ENCODE measurements around the gene WDR93. TPM values are rescaled to one million over a fixed set of nuclear protein-coding genes. Genes with fewer than 3 reads are reported as not detected.

Gene WDR93
- total and polyA plus RNA-seq, 2 of the 4 experiments (the other 2 are of a cell fraction), result not detected

- ATAC-seq (ENCODE audit: low read depth), result no peak
- peaks cover 2% of the 10 kb centered on the region; the same call in 1 of the 2 replicates for H3K4me1 ChIP-seq (ENCODE audit: control insufficient read depth, insufficient read depth, low read length)
- no peak overlapping the region for H3K27ac ChIP-seq (ENCODE audit: insufficient read depth, low read length)
- dilution Hi-C loops (cut with HindIII; ENCODE audit: low sequenced_read_pairs, unreplicated experiment) (no loop called here), in situ Hi-C loops (cut with MboI; ENCODE audit: low sequenced_read_pairs) (no loop called here), intact Hi-C loops (cut with micrococcal nuclease) (no loop called here)
- peaks cover 3 to 13% of the 10 kb centered on the region in 2 experiments; a peak in 1 of 4 replicates for H3K79me1 ChIP-seq (ENCODE audit: low read depth in 1 of 2, low read length in 2 of 2)
- H2BK5ac ChIP-seq (ENCODE audit: low read depth, low read length, poor library complexity, severe bottlenecking), result no peak overlapping the region
- BruUV-seq (replicated peaks), result no TSS peak
- H3K14ac ChIP-seq (replicated peaks; ENCODE audit: low read depth, low read length), result no peak overlapping the region
- no peak overlapping the region for H3K56ac ChIP-seq (ENCODE audit: extremely low read depth, insufficient read depth, low read length)
- TF ChIP-seq RFX5 (IDR thresholded peaks at IDR 0.05; ENCODE audit: low read depth, low read length), result no peak
- TF ChIP-seq, protein P1, sequence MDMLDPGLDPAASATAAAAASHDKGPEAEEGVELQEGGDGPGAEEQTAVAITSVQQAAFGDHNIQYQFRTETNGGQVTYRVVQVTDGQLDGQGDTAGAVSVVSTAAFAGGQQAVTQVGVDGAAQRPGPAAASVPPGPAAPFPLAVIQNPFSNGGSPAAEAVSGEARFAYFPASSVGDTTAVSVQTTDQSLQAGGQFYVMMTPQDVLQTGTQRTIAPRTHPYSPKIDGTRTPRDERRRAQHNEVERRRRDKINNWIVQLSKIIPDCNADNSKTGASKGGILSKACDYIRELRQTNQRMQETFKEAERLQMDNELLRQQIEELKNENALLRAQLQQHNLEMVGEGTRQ (IDR thresholded peaks at IDR 0.05; ENCODE audit: low read depth, low read length), result no peak
- no peak for TF ChIP-seq CTCF (conservative IDR thresholded peaks at IDR 0.05; ENCODE audit: low read depth, low read length)
- no peak for TF ChIP-seq RCOR1 (IDR thresholded peaks at IDR 0.05; ENCODE audit: insufficient replicate concordance, low read length)
- no peak for TF ChIP-seq CHD1 (IDR thresholded peaks at IDR 0.05; ENCODE audit: low read depth, low read length)
- TF ChIP-seq MAZ (IDR thresholded peaks at IDR 0.05; ENCODE audit: borderline replicate concordance, low read depth, low read length), result no peak
- no peak for TF ChIP-seq MXI1 (IDR thresholded peaks at IDR 0.05; ENCODE audit: borderline replicate concordance, low read depth, low read length)
- TF ChIP-seq NFE2L2 (IDR thresholded peaks at IDR 0.05; ENCODE audit: low read depth, low read length), result no peak
- TF ChIP-seq BHLHE40 (IDR thresholded peaks at IDR 0.05; ENCODE audit: low read depth, low read length), result no peak
- no peak for TF ChIP-seq CEBPB (IDR thresholded peaks at IDR 0.05; ENCODE audit: low read depth, low read length)
- TF ChIP-seq MAFK (IDR thresholded peaks at IDR 0.05; ENCODE audit: low read depth, low read length), result no peak
- TF ChIP-seq, protein P2, sequence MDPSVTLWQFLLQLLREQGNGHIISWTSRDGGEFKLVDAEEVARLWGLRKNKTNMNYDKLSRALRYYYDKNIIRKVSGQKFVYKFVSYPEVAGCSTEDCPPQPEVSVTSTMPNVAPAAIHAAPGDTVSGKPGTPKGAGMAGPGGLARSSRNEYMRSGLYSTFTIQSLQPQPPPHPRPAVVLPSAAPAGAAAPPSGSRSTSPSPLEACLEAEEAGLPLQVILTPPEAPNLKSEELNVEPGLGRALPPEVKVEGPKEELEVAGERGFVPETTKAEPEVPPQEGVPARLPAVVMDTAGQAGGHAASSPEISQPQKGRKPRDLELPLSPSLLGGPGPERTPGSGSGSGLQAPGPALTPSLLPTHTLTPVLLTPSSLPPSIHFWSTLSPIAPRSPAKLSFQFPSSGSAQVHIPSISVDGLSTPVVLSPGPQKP (IDR thresholded peaks at IDR 0.05; ENCODE audit: borderline replicate concordance, low read depth, low read length), result no peak
- TF ChIP-seq RAD21 (IDR thresholded peaks at IDR 0.05; ENCODE audit: low read length), result no peak
- no peak for TF ChIP-seq SMC3 (IDR thresholded peaks at IDR 0.05; ENCODE audit: low read depth, low read length)
- TF ChIP-seq POLR2A (IDR thresholded peaks at IDR 0.05; ENCODE audit: low read depth, low read length), result no peak
- TF ChIP-seq FOS (IDR thresholded peaks at IDR 0.05; ENCODE audit: low read depth, low read length), result no peak
- H3K4ac ChIP-seq (ENCODE audit: low read depth, low read length), result no peak overlapping the region
- no peak for DNase-seq
- H3K23ac ChIP-seq (ENCODE audit: low read depth, low read length), result no peak overlapping the region
- no peak overlapping the region for H3K9ac ChIP-seq (ENCODE audit: low read depth, low read length)
- H3K9me3 ChIP-seq (ENCODE audit: control insufficient read depth, insufficient read depth, low read length), result no peaks in the 10 kb centered on the region
- H2BK120ac ChIP-seq (ENCODE audit: low read depth, low read length), result no peak overlapping the region
- H2AK5ac ChIP-seq (ENCODE audit: low read depth, low read length), result no peak overlapping the region
- no CpG with 5 or more reads among the region's 8 CpGs for WGBS, 2 experiments (ENCODE audit: extremely low coverage in 2 of 2, insufficient read length in 1 of 2)
- H2AK9ac ChIP-seq (replicated peaks; ENCODE audit: low read depth, low read length, poor library complexity), result no peak overlapping the region
- H2AFZ ChIP-seq (replicated peaks; ENCODE audit: low read length, poor library complexity), result no peak overlapping the region
- H4K8ac ChIP-seq (ENCODE audit: low read depth in 2 of 2, low read length in 2 of 2), result no peak overlapping the region
- CTCF ChIA-PET, result no interaction called here
- no peak overlapping the region for H3K18ac ChIP-seq (ENCODE audit: low read depth, low read length)
- H3K4me2 ChIP-seq (ENCODE audit: low read depth, low read length), result no peak overlapping the region
- H3K4me3 ChIP-seq (ENCODE audit: insufficient read depth, low read depth, low read length), result no peak overlapping the region
- H3K27me3 ChIP-seq (ENCODE audit: control insufficient read depth, insufficient read depth, low read length), result no peaks in the 10 kb centered on the region
- no peak overlapping the region for H4K5ac ChIP-seq (ENCODE audit: low read depth, low read length)
- H3K36me3 ChIP-seq (ENCODE audit: control insufficient read depth, insufficient read depth, low read length), result peaks cover 37% of the 10 kb centered on the region
- POLR2A ChIA-PET (ENCODE audit: unreplicated experiment), result no interaction called here
- no peak overlapping the region for H2BK20ac ChIP-seq (ENCODE audit: low read depth, low read length)
- H2BK15ac ChIP-seq (ENCODE audit: low read depth, low read length), result no peak overlapping the region
- H4K20me1 ChIP-seq (ENCODE audit: insufficient read depth, low read length), result 0 out of 2 replicates have a peak, but pooled peaks cover 3% of the 10 kb centered on the region
- peaks cover 3% of the 10 kb centered on the region; the same call in 1 of the 2 replicates for H3K9me1 ChIP-seq (ENCODE audit: insufficient read depth, low read length)
- H4K91ac ChIP-seq (ENCODE audit: insufficient read depth, low read depth, low read length), result no peak overlapping the region
Observed at GRCh38 chr15:89645680-89646079, 44.9 kb upstream of the WDR93 start.

All from IMR-90 (cell line).